K562 (cell line): ENCODE measurements around the gene YES1. TPM values are rescaled to one million over a fixed set of nuclear protein-coding genes. Genes with fewer than 3 reads are reported as not detected.

Experiments
- BCL6 ChIP-seq: fragments of 250-450 bp; sonication (Bioruptor Pico); IDR thresholded peaks from 2 replicates; pipeline ENCODE4 v1.4.0; 2020
- DPF2 ChIP-seq: fragments of 450-650 bp; IDR thresholded peaks from 2 replicates; pipeline ENCODE4 v1.6.1; 2016
- ID3 ChIP-seq, 2 experiments: fragments of 250-450 bp in 1 of 2; fragments of 450-650 bp in 1 of 2; sonication (Bioruptor Pico) in 1 of 2; IDR thresholded peaks; 2 replicates each; pipeline versions ENCODE4 v1.6.1 to v1.8.0; 2016 to 2021; ENCODE audit warnings: mild to moderate bottlenecking in 2 of 2, moderate library complexity in 2 of 2, missing compliant biosample characterization in 1 of 2, missing genetic modification characterization in 1 of 2
- MNT ChIP-seq, 2 experiments: fragments of 450-650 bp; conservative IDR thresholded peaks; 2 replicates each; pipeline ENCODE4 v1.6.1; 2017; ENCODE audit warnings: mild to moderate bottlenecking in 2 of 2, moderate library complexity in 2 of 2
- NEUROD1 ChIP-seq: fragments of 150-350 bp; IDR thresholded peaks from 2 replicates; pipeline ENCODE4 v1.6.1; 2014; ENCODE audit warnings: borderline replicate concordance, low read length, low read depth; ENCODE audit not compliant: partially characterized antibody
- SMAD1 ChIP-seq: fragments of 150-350 bp; IDR thresholded peaks from 2 replicates; pipeline ENCODE4 v1.6.1; 2014; ENCODE audit warnings: low read length, low read depth; ENCODE audit not compliant: partially characterized antibody
- SREBF2 ChIP-seq: sonication (generic); formaldehyde crosslinking; IDR thresholded peaks from 2 replicates; pipeline ENCODE4 v1.4.0; 2020; ENCODE audit warnings: mild to moderate bottlenecking, missing genetic modification reagents
- STAT5A ChIP-seq: IDR thresholded peaks from 2 replicates; pipeline ENCODE4 v1.6.1; 2012; ENCODE audit warnings: low read length, inconsistent platforms, borderline replicate concordance
- USF1 ChIP-seq: sonication (generic); formaldehyde crosslinking; IDR thresholded peaks from 2 replicates; pipeline ENCODE4 v1.9.0; 2022; ENCODE audit warnings: mild to moderate bottlenecking, missing genetic modification reagents
- ZBTB43 ChIP-seq: sonication (generic); formaldehyde crosslinking; IDR thresholded peaks from 2 replicates; pipeline ENCODE4 v1.8.0; 2023; ENCODE audit warnings: mild to moderate bottlenecking, missing genetic modification reagents
- polyA plus RNA-seq, 8 experiments: library from polyadenylated mRNA; depleted of rRNA in 4 of 8; stranded (reverse) in 5 of 8; unstranded in 3 of 8; fragments of >200 nt; fragmentation: Nextera tagmentation in 2 of 8; fragmentation: Illumina TruSeq in 1 of 8; extraction: Ambion mirVana in 2 of 8; extraction: Trizol in 1 of 8; gene quantifications; 2 replicates each; pipeline versions ENCODE4 v1.2.1 to v1.2.3, GENCODE V29; 2011 to 2014; ENCODE audit warnings: inconsistent platforms in 1 of 8, missing spikeins in 1 of 8
- total RNA-seq, 7 experiments: library from RNA; depleted of rRNA in 6 of 7; stranded (reverse); fragments of >200 nt in 6 of 7; fragmentation: Illumina TruSeq in 2 of 7; extraction: Trizol in 2 of 7; gene quantifications; 2 replicates each; pipeline versions ENCODE4 v1.2.1 to v1.2.3, GENCODE V29; 2011 to 2021; ENCODE audit warnings: low replicate concordance in 1 of 7
- TF ChIP-seq, protein P1 (sequence below): sonication (generic); formaldehyde crosslinking; IDR thresholded peaks from 2 replicates; pipeline ENCODE4 v1.8.0; 2023; ENCODE audit warnings: missing genetic modification reagents, mild to moderate bottlenecking, borderline replicate concordance
- TF ChIP-seq, protein P2 (sequence below): fragments of 450-650 bp; IDR thresholded peaks from 2 replicates; pipeline ENCODE4 v1.6.1; 2016; ENCODE audit warnings: antibody characterized with exemption
- TF ChIP-seq, protein P3 (sequence below): fragments of 250-450 bp; sonication (Bioruptor Pico); IDR thresholded peaks from 2 replicates; pipeline ENCODE4 v1.5.1; 2021; ENCODE audit warnings: mild to moderate bottlenecking

YES1 gene
- total and polyA plus RNA-seq, 9 of the 15 experiments (the other 6 are each of a cell fraction or from before 2014, with no cell fraction given) = 37.2 to 115 (median 77.7) TPM

DNA sequence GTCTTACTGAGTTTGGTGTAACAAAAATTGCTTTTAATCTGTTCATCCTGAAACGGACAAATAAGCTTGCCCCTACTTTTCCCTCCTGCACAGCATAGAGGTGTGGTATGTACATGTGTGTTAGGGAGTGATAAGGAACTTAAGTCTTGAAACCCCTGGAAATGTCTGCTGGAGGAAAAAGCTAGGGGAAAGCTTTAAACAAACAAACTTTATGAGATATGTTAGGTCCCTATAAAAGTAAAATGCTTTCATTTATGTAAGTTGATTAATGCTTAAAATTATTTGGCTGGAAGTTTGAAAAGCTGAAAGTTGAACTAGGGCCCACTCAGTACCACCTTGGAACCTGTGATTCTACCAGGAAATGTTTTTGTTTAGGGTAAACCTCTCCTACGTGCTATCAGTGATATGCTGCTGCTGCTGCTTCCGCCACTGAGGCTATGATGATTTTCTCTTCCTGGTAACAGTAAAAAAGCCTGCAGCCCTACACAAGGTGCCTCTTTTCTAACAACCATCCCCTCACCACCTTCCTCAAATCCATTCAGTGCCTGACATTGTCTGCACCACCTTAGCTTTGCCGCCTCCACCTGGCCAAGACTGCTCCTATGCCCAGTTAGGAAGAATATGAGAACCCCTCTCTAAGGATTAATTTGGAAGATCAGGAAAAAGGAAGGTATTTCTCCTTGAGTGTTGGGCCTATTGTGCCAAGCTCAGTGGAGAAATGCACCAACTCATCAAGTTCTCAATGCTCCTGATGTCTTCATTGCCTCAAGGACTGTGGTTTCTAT is 2.5 kb upstream of the YES1 start (continued):
- TF ChIP-seq, protein P1, sequence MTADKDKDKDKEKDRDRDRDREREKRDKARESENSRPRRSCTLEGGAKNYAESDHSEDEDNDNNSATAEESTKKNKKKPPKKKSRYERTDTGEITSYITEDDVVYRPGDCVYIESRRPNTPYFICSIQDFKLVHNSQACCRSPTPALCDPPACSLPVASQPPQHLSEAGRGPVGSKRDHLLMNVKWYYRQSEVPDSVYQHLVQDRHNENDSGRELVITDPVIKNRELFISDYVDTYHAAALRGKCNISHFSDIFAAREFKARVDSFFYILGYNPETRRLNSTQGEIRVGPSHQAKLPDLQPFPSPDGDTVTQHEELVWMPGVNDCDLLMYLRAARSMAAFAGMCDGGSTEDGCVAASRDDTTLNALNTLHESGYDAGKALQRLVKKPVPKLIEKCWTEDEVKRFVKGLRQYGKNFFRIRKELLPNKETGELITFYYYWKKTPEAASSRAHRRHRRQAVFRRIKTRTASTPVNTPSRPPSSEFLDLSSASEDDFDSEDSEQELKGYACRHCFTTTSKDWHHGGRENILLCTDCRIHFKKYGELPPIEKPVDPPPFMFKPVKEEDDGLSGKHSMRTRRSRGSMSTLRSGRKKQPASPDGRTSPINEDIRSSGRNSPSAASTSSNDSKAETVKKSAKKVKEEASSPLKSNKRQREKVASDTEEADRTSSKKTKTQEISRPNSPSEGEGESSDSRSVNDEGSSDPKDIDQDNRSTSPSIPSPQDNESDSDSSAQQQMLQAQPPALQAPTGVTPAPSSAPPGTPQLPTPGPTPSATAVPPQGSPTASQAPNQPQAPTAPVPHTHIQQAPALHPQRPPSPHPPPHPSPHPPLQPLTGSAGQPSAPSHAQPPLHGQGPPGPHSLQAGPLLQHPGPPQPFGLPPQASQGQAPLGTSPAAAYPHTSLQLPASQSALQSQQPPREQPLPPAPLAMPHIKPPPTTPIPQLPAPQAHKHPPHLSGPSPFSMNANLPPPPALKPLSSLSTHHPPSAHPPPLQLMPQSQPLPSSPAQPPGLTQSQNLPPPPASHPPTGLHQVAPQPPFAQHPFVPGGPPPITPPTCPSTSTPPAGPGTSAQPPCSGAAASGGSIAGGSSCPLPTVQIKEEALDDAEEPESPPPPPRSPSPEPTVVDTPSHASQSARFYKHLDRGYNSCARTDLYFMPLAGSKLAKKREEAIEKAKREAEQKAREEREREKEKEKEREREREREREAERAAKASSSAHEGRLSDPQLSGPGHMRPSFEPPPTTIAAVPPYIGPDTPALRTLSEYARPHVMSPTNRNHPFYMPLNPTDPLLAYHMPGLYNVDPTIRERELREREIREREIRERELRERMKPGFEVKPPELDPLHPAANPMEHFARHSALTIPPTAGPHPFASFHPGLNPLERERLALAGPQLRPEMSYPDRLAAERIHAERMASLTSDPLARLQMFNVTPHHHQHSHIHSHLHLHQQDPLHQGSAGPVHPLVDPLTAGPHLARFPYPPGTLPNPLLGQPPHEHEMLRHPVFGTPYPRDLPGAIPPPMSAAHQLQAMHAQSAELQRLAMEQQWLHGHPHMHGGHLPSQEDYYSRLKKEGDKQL (CRISPR knock-in tag) = no peak
- TF ChIP-seq STAT5A (peak; percentile 77), SMAD1 (no peak), NEUROD1 (peak; percentile 14), SREBF2 (CRISPR knock-in tag) (no peak), ID3 (CRISPR knock-in tag; IDR thresholded peaks at IDR 0.05) (no peak), ID3 (tag; IDR thresholded peaks at IDR 0.05) (peak; percentile 91; the same call in 1 of the 2 replicates), MNT (conservative IDR thresholded peaks at IDR 0.05) (no peak), BCL6 (CRISPR knock-in tag) (no peak), ZBTB43 (CRISPR knock-in tag) (no peak), USF1 (CRISPR knock-in tag) (no peak), DPF2 (peak; percentile 98)
- TF ChIP-seq, protein P2, sequence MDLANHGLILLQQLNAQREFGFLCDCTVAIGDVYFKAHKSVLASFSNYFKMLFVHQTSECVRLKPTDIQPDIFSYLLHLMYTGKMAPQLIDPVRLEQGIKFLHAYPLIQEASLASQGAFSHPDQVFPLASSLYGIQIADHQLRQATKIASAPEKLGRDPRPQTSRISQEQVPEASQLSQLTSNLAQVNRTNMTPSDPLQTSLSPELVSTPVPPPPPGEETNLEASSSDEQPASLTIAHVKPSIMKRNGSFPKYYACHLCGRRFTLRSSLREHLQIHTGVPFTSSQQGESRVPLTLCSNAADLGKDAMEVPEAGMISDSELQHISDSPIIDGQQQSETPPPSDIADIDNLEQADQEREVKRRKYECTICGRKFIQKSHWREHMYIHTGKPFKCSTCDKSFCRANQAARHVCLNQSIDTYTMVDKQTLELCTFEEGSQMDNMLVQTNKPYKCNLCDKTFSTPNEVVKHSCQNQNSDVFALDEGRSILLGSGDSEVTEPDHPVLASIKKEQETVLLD = no peak; the same call in 1 of the 2 replicates
- TF ChIP-seq, protein P3, sequence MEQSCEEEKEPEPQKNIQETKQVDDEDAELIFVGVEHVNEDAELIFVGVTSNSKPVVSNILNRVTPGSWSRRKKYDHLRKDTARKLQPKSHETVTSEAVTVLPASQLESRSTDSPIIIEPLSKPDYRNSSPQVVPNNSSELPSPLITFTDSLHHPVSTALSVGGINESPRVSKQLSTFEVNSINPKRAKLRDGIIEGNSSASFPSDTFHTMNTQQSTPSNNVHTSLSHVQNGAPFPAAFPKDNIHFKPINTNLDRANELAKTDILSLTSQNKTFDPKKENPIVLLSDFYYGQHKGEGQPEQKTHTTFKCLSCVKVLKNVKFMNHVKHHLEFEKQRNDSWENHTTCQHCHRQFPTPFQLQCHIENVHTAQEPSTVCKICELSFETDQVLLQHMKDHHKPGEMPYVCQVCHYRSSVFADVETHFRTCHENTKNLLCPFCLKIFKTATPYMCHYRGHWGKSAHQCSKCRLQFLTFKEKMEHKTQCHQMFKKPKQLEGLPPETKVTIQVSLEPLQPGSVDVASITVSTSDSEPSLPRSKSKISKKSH (CRISPR knock-in tag) = no peak
